GM21367 (cell line): ENCODE measurements around the gene FIBP.

Experiments used
- ATAC-seq: cut with Tn5 transposase; IDR thresholded peaks from one replicate; pipeline ENCODE4 v1.9.1; 2021; ENCODE audit not compliant: unreplicated experiment

The FIBP gene

GRCh38 chr11:65891219-65892136 lies 3.2 kb upstream of the FIBP start:
- ATAC-seq, result no peak

GRCh38 chr11:65890324-65891218 lies 2.3 kb upstream of the FIBP start, which contains the start of gene CCDC85B:
Gene CCDC85B (plus strand): TSS chr11:65890673. CDS start chr11:65890784, 111 bp downstream.
- ATAC-seq, result peak; percentile 40

GRCh38 chr11:65887723-65888162 lies 528 bp downstream of the FIBP start:
- ATAC-seq, result no peak

- ATAC-seq, result no peak
Measured at GRCh38 chr11:65886826-65887722, 1.2 kb downstream of the FIBP start.

- ATAC-seq, result no peak
Measured at GRCh38 chr11:65885808-65886536, 2.3 kb downstream of the FIBP start.

- no peak for ATAC-seq
Measured at GRCh38 chr11:65885231-65885630, 3.0 kb downstream of the FIBP start.

GRCh38 chr11:65884716-65885092 lies 3.6 kb downstream of the FIBP start:
- ATAC-seq, result no peak

- no peak for ATAC-seq
Measured at GRCh38 chr11:65883786-65884715, 4.2 kb downstream of the FIBP start.

GRCh38 chr11:65883058-65883761 lies 5.1 kb downstream of the FIBP start:
- ATAC-seq, result no peak

GRCh38 chr11:65882120-65883057 lies 5.9 kb downstream of the FIBP start:
- ATAC-seq, result no peak

GRCh38 chr11:65880844-65881421 lies 7.3 kb downstream of the FIBP start:
- ATAC-seq, result no peak

GRCh38 chr11:65880027-65880426 lies 8.2 kb downstream of the FIBP start:
- ATAC-seq, result no peak

- no peak for ATAC-seq
Measured at GRCh38 chr11:65879617-65880016, 8.7 kb downstream of the FIBP start, which contains the start of gene CTSW. Gene CTSW (plus strand): TSS chr11:65879837. CDS start chr11:65879855, 18 bp downstream.

GRCh38 chr11:65873318-65874156 lies 14.7 kb downstream of the FIBP start:
- peak; percentile 60 for ATAC-seq

- ATAC-seq, result no peak
Measured at GRCh38 chr11:65872586-65873317, 15.5 kb downstream of the FIBP start, which contains the start of gene EFEMP2. Gene EFEMP2 (minus strand): TSS chr11:65872800. CDS start chr11:65872354, 446 bp downstream.
